ENCODE data around the gene FAM131C.
"Not testable (repeated sequence)": the region's sequence is repeated elsewhere in the genome, so short reads cannot be mapped to it uniquely, and the experiment has no call there.

The FAM131C gene

GRCh38 chr1:16077406-16078245, 4.2 kb upstream of the FAM131C start:
- DNase-seq (ENCODE audit: extremely low read depth in 1 of 2, low read depth in 1 of 2), result no peak

GRCh38 chr1:16076865-16077238, 3.4 kb upstream of the FAM131C start:
- no peak for DNase-seq (ENCODE audit: extremely low read depth in 1 of 2, low read depth in 1 of 2)

DNA sequence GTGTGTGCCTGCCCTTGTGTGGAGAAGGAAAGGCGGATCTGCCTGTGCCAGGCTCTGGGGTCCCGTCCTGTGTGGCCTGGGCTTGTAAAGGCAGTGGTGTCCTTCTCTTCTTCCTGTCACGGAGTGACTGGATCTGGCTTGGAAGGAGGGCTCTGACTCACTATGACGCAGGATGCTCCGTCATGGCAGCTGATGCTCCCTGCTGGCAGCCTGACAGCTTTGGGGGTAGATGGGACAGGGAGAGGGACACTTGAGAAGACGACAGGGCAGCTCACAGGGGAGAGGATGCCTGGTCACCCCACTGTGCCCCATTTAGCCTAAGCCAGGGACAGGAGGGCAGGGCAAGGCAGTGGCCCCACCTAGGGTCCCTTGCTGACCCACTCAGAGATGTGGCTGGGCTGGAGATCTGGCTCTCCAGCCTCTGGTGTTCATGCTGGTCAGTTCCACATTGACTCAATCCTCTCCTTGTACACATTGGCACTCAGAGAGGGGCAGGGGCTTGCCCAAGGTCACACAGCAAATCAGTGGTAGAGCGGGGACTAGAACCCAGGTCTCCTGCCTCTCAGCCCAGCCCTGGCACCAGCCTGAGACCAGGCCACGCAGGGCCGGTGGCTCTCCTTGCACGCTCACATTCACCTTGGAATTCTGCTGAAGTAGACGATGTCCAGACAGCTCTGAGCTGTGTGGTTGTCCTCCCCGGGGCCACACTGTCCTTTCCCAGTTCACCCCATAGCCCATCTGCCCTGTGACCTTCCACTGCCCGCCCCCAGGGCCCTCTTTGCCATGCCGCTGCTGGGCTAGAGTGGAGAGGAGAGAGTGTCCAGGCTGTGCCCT, 2.8 kb upstream of the FAM131C start:
- DNase-seq (ENCODE audit: extremely low read depth in 1 of 2, low read depth in 1 of 2), result no peak

DNA sequence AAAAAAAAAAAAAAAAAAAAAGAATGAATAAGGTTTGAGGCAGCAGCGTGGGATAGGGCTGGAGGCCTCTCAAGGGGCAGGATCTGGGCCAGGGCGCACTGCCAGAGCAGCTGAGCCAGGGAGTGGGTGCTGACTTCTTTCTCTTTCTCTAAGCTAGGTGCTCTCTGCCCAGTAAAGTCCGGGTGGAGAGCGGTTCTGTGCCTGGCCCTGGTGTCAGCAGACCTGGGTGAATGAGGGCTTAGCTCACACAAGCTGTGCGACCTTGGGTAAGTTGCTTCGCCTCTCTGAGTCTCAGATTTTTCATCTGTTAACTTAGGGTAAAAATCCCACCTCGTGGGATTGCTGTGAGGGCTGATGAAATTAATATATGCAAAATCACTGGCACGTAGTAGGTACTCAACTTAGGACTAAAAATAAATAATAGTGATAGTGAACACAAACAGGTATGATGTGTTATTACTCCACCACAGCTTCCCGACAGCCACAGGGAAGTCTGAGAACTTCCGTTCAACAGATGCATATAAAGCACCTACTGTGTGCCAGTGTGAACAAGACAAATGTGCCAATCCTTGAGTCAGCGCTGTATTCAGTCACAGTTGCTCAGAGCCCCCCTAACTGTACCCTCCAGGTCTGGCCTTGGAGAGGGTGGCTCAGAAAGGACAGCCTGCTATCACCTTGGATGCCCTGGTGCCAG, 2.0 kb upstream of the FAM131C start:
- DNase-seq (ENCODE audit: extremely low read depth in 1 of 2, low read depth in 1 of 2), result no peak

GRCh38 chr1:16074217-16074616, 766 bp upstream of the FAM131C start:
- DNase-seq (ENCODE audit: extremely low read depth in 1 of 2, low read depth in 1 of 2), result no peak

GRCh38 chr1:16072616-16073484, 601 bp downstream of the FAM131C start:
- DNase-seq (ENCODE audit: extremely low read depth in 1 of 2, low read depth in 1 of 2), result no peak

GRCh38 chr1:16072095-16072494, 1.4 kb downstream of the FAM131C start:
- DNase-seq (ENCODE audit: extremely low read depth in 1 of 2, low read depth in 1 of 2), result no peak

DNA sequence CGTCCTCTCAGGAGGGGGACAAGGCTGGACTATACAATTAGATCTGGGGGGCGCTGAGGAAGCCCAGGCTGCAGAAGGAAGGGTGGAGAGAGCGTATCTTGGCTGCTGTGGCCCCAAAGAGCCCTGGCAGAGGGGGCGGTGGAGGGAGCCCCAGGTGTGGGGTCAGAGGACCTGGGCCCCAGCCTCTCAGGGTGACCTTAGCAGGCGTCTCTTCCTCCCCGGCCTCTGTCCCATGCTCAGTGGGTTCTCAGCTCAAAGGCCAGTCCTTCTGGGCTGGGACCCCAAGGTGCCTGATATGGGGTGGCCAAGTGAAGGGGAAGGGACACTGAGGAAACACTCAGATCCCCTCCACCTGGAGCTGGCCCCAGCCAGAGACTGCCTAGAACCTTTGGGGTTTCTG, 1.8 kb downstream of the FAM131C start:
- DNase-seq (ENCODE audit: extremely low read depth in 1 of 2, low read depth in 1 of 2), result no peak

GRCh38 chr1:16070640-16071355, 2.7 kb downstream of the FAM131C start:
- DNase-seq (ENCODE audit: extremely low read depth in 1 of 2, low read depth in 1 of 2), result no peak

GRCh38 chr1:16068356-16069270, 4.8 kb downstream of the FAM131C start:
- DNase-seq (ENCODE audit: extremely low read depth in 1 of 2, low read depth in 1 of 2), result no peak

DNA sequence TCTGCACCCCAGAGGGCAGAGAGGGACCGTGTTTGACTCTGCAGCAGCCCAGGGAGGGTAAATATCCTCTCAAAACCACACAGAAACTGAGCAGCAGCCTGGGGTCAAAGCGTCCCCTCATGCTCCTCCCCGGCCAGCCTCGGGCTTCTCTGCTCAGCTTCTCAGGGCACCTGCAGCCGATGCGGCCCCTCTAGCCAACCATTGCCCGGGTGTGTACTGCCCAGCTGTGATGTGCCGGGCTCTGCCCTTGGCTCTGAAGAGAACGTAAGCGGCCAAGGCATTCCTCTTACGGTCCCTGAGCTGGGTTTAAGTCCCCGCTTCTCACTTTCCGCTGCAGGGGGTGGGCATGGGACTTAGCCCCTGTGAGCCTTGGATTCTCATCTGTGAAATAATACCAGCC, 5.5 kb downstream of the FAM131C start:
- DNase-seq (ENCODE audit: extremely low read depth in 1 of 2, low read depth in 1 of 2), result no peak

- no peak for DNase-seq (ENCODE audit: extremely low read depth in 1 of 2, low read depth in 1 of 2)
Observed at GRCh38 chr1:16067127-16067768, 6.2 kb downstream of the FAM131C start.

DNA sequence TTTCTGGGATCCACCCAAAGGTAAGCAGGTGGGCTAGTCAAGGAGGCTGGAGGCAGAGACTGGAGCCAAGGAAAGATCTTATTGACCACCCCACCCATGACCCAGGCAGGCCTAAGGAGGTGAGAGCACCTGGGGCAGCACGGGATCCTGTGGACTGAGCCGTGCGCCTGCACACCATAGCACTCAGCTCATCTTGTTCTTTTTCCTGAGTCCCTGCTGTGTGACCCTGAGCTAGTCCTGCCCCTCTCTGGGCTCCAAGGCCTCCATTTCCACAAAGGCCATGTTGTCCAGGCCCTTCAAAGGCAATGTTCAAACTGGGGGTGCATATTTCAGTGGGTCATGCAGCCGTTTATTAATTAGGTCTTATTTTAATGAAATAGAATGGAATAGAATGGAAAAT, 7.2 kb downstream of the FAM131C start:
- DNase-seq (ENCODE audit: extremely low read depth in 1 of 2, low read depth in 1 of 2), result no peak

- no peak for DNase-seq (ENCODE audit: extremely low read depth in 1 of 2, low read depth in 1 of 2)
Observed at GRCh38 chr1:16065269-16065576, 8.2 kb downstream of the FAM131C start.

GRCh38 chr1:16064536-16065268, 8.7 kb downstream of the FAM131C start:
- no peak for DNase-seq (ENCODE audit: extremely low read depth in 1 of 2, low read depth in 1 of 2)

- DNase-seq (ENCODE audit: extremely low read depth in 1 of 2, low read depth in 1 of 2), result no peak
Observed at GRCh38 chr1:16063921-16064320, 9.5 kb downstream of the FAM131C start.

DNA sequence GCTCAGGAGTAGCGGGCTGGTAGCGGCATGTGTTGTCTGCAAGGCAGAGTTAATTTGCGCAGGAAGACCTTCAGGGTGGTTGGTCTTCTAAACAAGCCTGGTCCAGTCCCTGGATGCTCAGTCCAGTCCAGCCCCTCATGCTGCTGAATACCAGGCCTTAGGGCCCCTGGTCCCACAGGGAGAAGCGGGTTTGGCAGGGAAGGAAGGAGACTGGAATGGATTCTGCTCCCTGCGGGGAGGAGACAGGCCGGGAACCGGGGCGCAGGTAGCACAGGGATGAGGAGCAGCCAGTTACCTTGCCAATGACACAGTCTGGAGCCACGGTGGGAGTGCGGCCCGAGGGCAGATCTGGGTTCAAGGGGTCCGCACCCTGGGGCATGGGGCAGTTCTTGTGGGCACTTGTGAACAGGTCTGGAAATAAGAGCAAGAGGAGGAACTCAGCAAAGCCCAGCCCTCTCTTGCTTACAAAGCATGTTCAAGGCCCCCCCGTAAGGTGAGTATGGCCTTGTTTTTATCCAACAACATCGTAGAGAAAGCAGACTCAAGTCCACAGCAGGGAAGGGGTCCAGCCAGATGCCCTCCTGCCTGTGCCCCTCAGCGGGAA, 10.1 kb downstream of the FAM131C start:
- DNase-seq (ENCODE audit: extremely low read depth in 1 of 2, low read depth in 1 of 2), result no peak

DNA sequence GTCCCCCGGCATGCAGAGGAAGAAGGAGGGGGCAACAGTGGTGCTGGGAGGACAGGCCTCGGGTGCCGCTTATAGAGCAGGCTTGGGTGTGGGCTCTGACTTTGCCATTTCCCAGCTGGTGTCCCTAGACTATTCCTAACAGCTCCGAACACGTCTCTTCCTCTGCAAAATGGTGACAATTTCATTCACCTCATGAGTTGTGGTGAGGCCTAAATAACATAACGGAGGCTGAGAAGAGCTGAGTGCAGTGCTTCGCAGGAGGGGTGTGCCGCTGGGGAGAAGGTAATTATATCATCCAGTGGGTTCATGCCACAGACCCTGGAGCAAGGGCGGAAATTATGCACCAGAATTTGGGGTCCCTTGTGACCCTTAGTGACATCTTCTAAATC, 10.8 kb downstream of the FAM131C start:
- not testable (repeated sequence) for DNase-seq (ENCODE audit: extremely low read depth in 1 of 2, low read depth in 1 of 2)
